LHCN-M2 (cell line): Measurements from ENCODE around the gene LRRC56. TPM values are rescaled to one million over a fixed set of nuclear protein-coding genes. Genes with fewer than 3 reads are reported as not detected.

Source experiments
- DNase-seq: peaks from one replicate; pipeline ENCODE4 v3.0.0-alpha.2; 2012; ENCODE audit warnings: low read depth
- polyA plus RNA-seq: library from polyadenylated mRNA; unstranded; fragments of >200 nt; gene quantifications from one replicate; pipeline ENCODE4 v1.2.1, GENCODE V29; 2012; ENCODE audit warnings: missing spikeins
- total RNA-seq: library from RNA; depleted of rRNA; stranded (reverse); fragments of >200 nt; gene quantifications from 2 replicates; pipeline ENCODE4 v1.2.3, GENCODE V29; 2014; rRNA removed

LRRC56 gene
- total RNA-seq = 0.17 and 0.19 TPM in 2 replicates
- polyA plus RNA-seq = 0.46 TPM

- no peak for DNase-seq
Measured at GRCh38 chr11:536841-537621, at the start of gene LRRC56. Gene LRRC56 (plus strand): TSS chr11:537527. CDS start chr11:540685, 3,158 bp downstream.

GRCh38 chr11:487571-488021, 49.7 kb upstream of the LRRC56 start:
- no peak for DNase-seq

GRCh38 chr11:488062-488461, 49.3 kb upstream of the LRRC56 start:
- no peak for DNase-seq

GRCh38 chr11:488579-488978, 48.7 kb upstream of the LRRC56 start:
- DNase-seq = no peak

- no peak for DNase-seq
Measured at GRCh38 chr11:488992-489391, 48.3 kb upstream of the LRRC56 start.

GRCh38 chr11:489610-490185, 47.6 kb upstream of the LRRC56 start:
- DNase-seq = no peak

GRCh38 chr11:490186-490929, 47.0 kb upstream of the LRRC56 start:
- no peak for DNase-seq

GRCh38 chr11:490930-491260, 46.4 kb upstream of the LRRC56 start:
- DNase-seq = no peak

GRCh38 chr11:491358-491757, 46.0 kb upstream of the LRRC56 start:
- no peak for DNase-seq

- DNase-seq = no peak
Measured at GRCh38 chr11:492427-493226, 44.7 kb upstream of the LRRC56 start.

- peak; percentile 91 for DNase-seq
Measured at GRCh38 chr11:494761-495536, 42.4 kb upstream of the LRRC56 start.

GRCh38 chr11:495537-495931, 41.8 kb upstream of the LRRC56 start:
- DNase-seq = peak; percentile 39

- DNase-seq = no peak
Measured at GRCh38 chr11:496834-497564, 40.3 kb upstream of the LRRC56 start.

- no peak for DNase-seq
Measured at GRCh38 chr11:497565-498296, 39.6 kb upstream of the LRRC56 start.

- DNase-seq = no peak
Measured at GRCh38 chr11:498297-499181, 38.8 kb upstream of the LRRC56 start.

GRCh38 chr11:499201-500076, 37.9 kb upstream of the LRRC56 start:
- DNase-seq = no peak

- no peak for DNase-seq
Measured at GRCh38 chr11:501001-501682, 36.2 kb upstream of the LRRC56 start.
